HG03571 (cell line): ENCODE results near the gene IGLL5.

Experiments used
- ATAC-seq: cut with Tn5 transposase; IDR thresholded peaks from one replicate; pipeline ENCODE4 v1.9.1; 2021; ENCODE audit not compliant: unreplicated experiment

IGLL5 gene

GRCh38 chr22:22887621-22888503 is at the start of gene IGLL5:
IGLL5 (plus strand) TSS chr22:22887816; CDS start chr22:22888054, 238 bp downstream.
- no peak for ATAC-seq

GRCh38 chr22:22838148-22838786 is 49.3 kb upstream of the IGLL5 start:
- no peak for ATAC-seq

- ATAC-seq, result no peak
Measured at GRCh38 chr22:22839570-22840314, 47.9 kb upstream of the IGLL5 start.

GRCh38 chr22:22840780-22841179 is 46.8 kb upstream of the IGLL5 start:
- ATAC-seq, result no peak

- ATAC-seq, result no peak
Measured at GRCh38 chr22:22841598-22841997, 46.0 kb upstream of the IGLL5 start.

- ATAC-seq, result no peak
Measured at GRCh38 chr22:22842085-22842484, 45.5 kb upstream of the IGLL5 start.

- no peak for ATAC-seq
Measured at GRCh38 chr22:22843848-22844247, 43.8 kb upstream of the IGLL5 start.

GRCh38 chr22:22847241-22847640 is 40.4 kb upstream of the IGLL5 start:
- no peak for ATAC-seq

- ATAC-seq, result no peak
Measured at GRCh38 chr22:22848364-22848866, 39.2 kb upstream of the IGLL5 start.

GRCh38 chr22:22849640-22850610 is 37.7 kb upstream of the IGLL5 start:
- ATAC-seq, result no peak

- no peak for ATAC-seq
Measured at GRCh38 chr22:22851969-22852368, 35.6 kb upstream of the IGLL5 start.

- no peak for ATAC-seq
Measured at GRCh38 chr22:22853713-22854112, 33.9 kb upstream of the IGLL5 start.

GRCh38 chr22:22854466-22854865 is 33.1 kb upstream of the IGLL5 start:
- no peak for ATAC-seq

GRCh38 chr22:22855085-22855484 is 32.5 kb upstream of the IGLL5 start:
- no peak for ATAC-seq

- no peak for ATAC-seq
Measured at GRCh38 chr22:22855617-22856308, 31.9 kb upstream of the IGLL5 start.

- ATAC-seq, result no peak
Measured at GRCh38 chr22:22856364-22856763, 31.3 kb upstream of the IGLL5 start.

- no peak for ATAC-seq
Measured at GRCh38 chr22:22856885-22857606, 30.6 kb upstream of the IGLL5 start.

GRCh38 chr22:22857607-22858558 is 29.7 kb upstream of the IGLL5 start:
- ATAC-seq, result no peak
